Tibial nerve (tissue), 4 donors: Measurements from ENCODE around the gene OTUD7B. TPM values are rescaled to one million over a fixed set of nuclear protein-coding genes. Genes with fewer than 3 reads are reported as not detected.
A peak's percentile ranks its signal among the peaks of the same experiment; 100 is the strongest.

Source experiments
- DNase-seq, 2 donors: peaks; one replicate each; pipeline ENCODE4 v3.0.0-alpha.2; 2019; ENCODE audit warnings: low spot score in 2 of 2
- H3K27ac ChIP-seq, 4 donors: fragments of 200-600 bp; sonication (generic) in 3 of 4; one replicate each; pipeline ENCODE4 v1.5.1; 2017 to 2019; ENCODE audit warnings: mild to moderate bottlenecking in 1 of 4
- H3K27me3 ChIP-seq, 2 donors: fragments of 200-600 bp; sonication (generic) in 1 of 2; one replicate each; pipeline versions ENCODE4 v1.5.1 to v1.6.0; 2017 to 2019
- H3K36me3 ChIP-seq, 3 donors: fragments of 200-600 bp; sonication (generic); one replicate each; pipeline ENCODE4 v1.5.1; 2018 to 2019
- H3K4me1 ChIP-seq, 4 donors: fragments of 200-600 bp; sonication (generic) in 3 of 4; one replicate each; pipeline ENCODE4 v1.5.1; 2017 to 2019
- H3K4me3 ChIP-seq, 4 donors: fragments of 200-600 bp; sonication (generic) in 3 of 4; one replicate each; pipeline ENCODE4 v1.5.1; 2017 to 2019; ENCODE audit warnings: mild to moderate bottlenecking in 1 of 4, moderate library complexity in 1 of 4
- H3K9me3 ChIP-seq, 4 donors: fragments of 200-600 bp; sonication (generic) in 3 of 4; one replicate each; pipeline ENCODE4 v1.5.1; 2017 to 2019
- EP300 ChIP-seq, 2 donors: sonication (generic); formaldehyde crosslinking; IDR thresholded peaks; one replicate each; pipeline ENCODE4 v1.6.1; 2017; ENCODE audit warnings: antibody characterized with exemption in 2 of 2, mild to moderate bottlenecking in 1 of 2
- POLR2A ChIP-seq, 2 donors: fragments of 450-650 bp; IDR thresholded peaks; one replicate each; pipeline ENCODE4 v1.6.1; 2017; ENCODE audit warnings: antibody characterized with exemption in 2 of 2, mild to moderate bottlenecking in 2 of 2, moderate library complexity in 2 of 2
- WGBS, 2 donors: methylation state at CpG; one replicate each; pipeline ENCODE4 v1.1.5; 2018; 5-methylcytosine and 5-hydroxymethylcytosine counted together
- total RNA-seq, 4 donors: library from RNA; depleted of rRNA; stranded (reverse); fragments of >200 nt; gene quantifications; one replicate each; pipeline ENCODE4 v1.1.0, GENCODE V29; 2016
- TF ChIP-seq, protein P1 (sequence below), 5 experiments: fragments of 200-600 bp in 3 of 5; fragments of 450-650 bp in 2 of 5; sonication (generic) in 3 of 5; IDR thresholded peaks; one replicate each; pipeline ENCODE4 v1.5.1; 2016 to 2019; ENCODE audit warnings: antibody characterized with exemption in 5 of 5, mild to moderate bottlenecking in 3 of 5, moderate library complexity in 2 of 5

The OTUD7B gene
- total RNA-seq, 4 donors from 2014 or later: 54.3 to 84.6 (median 80.1) TPM

DNA sequence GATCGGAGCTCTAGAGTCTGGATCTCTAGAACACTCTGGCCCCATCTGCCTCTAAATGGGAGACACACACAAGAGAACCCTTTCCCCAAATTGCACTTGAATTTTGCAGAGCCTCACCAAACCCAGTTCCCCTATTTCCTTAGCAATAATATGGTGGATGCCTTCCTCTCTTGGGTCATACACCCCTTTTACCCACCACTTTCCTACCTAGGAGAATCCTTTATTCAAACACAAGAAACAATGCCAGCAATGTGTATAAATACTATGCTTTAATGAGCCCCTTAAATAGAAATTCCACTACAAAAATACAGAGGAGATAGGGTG, 82.2 kb downstream of the OTUD7B start:
- Histone ChIP-seq H3K9me3 (no peaks in the 10 kb centered on the region), H3K4me3 (peak overlapping the region; percentile 65 to 89 (median 78)), H3K27me3 (no peaks in the 10 kb centered on the region), H3K4me1 (peaks cover 0 to 35% (median 18%) of the 10 kb centered on the region in 4 donors), H3K27ac (peak overlapping the region; percentile 89 to 97 (median 94)), H3K36me3 (peaks cover 3 to 72% (median 22%) of the 10 kb centered on the region in 3 donors)
- WGBS, 2 donors: 0% methylated on average over 1 of the region's 1 CpG
- TF ChIP-seq, protein P1, sequence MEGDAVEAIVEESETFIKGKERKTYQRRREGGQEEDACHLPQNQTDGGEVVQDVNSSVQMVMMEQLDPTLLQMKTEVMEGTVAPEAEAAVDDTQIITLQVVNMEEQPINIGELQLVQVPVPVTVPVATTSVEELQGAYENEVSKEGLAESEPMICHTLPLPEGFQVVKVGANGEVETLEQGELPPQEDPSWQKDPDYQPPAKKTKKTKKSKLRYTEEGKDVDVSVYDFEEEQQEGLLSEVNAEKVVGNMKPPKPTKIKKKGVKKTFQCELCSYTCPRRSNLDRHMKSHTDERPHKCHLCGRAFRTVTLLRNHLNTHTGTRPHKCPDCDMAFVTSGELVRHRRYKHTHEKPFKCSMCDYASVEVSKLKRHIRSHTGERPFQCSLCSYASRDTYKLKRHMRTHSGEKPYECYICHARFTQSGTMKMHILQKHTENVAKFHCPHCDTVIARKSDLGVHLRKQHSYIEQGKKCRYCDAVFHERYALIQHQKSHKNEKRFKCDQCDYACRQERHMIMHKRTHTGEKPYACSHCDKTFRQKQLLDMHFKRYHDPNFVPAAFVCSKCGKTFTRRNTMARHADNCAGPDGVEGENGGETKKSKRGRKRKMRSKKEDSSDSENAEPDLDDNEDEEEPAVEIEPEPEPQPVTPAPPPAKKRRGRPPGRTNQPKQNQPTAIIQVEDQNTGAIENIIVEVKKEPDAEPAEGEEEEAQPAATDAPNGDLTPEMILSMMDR (IDR thresholded peaks at IDR 0.05): no peak
- TF ChIP-seq EP300 (IDR thresholded peaks at IDR 0.05): no peak
- TF ChIP-seq POLR2A (IDR thresholded peaks at IDR 0.05): no peak
- DNase-seq: no peak

DNA sequence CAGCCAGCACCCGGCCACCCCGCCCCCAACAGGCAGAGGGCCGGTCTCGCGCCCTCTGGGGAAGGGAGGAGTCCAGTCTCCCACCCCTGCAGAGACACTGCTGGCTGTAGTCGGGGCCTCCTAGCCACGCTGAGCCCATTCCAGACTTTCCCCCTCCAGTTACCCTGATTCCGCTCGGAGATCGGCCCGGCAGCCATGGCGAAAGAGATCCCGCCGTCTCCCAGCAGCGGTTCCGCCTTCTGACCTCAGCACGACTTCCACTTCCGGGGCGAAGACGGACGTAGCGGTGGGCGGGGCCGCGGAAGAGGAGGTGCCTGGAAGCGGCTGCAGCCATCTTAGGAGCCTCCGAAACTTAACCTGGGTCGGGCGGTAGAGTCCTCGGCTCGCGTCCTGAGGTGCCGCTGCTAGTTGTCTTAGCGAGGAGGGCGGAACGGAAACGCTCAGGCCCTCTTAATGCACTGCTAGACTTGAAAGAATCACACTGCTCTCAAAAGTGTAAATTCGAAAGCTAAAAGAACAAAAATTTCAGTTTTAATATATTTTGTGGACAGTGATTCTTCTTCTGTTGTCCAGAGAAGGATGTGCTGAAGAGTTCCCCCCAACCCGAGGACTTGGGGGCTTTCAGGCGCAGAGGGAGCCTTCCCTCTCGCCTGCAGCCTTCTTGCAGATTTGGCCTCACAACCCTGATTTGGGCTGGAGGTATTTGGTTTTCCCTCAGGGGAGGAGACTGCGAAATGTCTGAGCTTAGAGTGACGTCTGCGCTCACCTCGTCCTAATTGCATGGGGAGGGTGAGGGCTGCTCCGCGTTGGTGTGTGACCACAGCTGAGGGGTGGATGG, 82.7 kb downstream of the OTUD7B start, which contains the start of gene SF3B4:
TSS of gene SF3B4 (minus strand) at position 241 of the 838 bp plus-strand sequence. CDS start at position 197, 44 bp downstream.
- peak; percentile 88 to 94 for DNase-seq
- peaks cover 3 to 74% (median 24%) of the 10 kb centered on the region in 3 donors for H3K36me3 ChIP-seq
- WGBS, 2 donors: 1% methylated on average over 44 to 45 of the region's 47 CpGs

DNA sequence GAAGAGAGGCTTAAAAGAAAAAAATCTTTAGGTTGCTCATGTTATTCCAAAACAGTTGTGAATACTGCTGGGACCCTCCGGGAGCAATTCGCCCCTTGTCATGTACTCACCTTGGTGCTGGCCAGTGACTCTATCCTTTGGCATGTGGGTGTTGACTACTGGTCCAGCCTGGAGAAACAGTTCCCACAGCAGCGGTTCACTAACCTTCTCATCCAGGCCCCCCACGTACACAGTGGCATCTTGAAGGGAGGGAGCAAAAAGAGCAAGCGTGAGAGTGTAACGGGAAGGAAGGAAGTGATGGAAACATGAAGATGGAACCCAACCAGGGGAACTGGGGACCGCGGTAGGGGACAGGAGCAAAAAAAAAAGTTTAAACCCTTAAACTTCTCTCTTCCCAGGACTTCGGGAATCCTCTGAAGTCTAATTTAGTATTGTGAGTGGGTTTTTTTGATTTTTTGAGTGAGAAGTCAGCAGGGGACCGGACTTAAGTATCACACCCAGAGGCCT, 83.4 kb downstream of the OTUD7B start:
- Histone ChIP-seq H3K27me3 (no peaks in the 10 kb centered on the region), H3K36me3 (peaks cover 3 to 76% (median 24%) of the 10 kb centered on the region in 3 donors), H3K27ac (peak overlapping the region; percentile 89 to 97 (median 94)), H3K4me1 (peaks cover 0 to 35% (median 18%) of the 10 kb centered on the region in 4 donors), H3K9me3 (no peaks in the 10 kb centered on the region), H3K4me3 (peak overlapping the region; percentile 65 to 89 (median 78))
- no peak for DNase-seq
- 4% methylated on average over 9 to 10 of the region's 10 CpGs for WGBS, 2 donors
- TF ChIP-seq EP300 (IDR thresholded peaks at IDR 0.05) (no peak), POLR2A (IDR thresholded peaks at IDR 0.05) (no peak)
- TF ChIP-seq, protein P1 (IDR thresholded peaks at IDR 0.05): no peak

More for the DNA sequence above, 82.7 kb downstream of the OTUD7B start, which contains the start of gene SF3B4:
- Histone ChIP-seq H3K27ac (peak within 1 kb of the TSS; percentile 89 to 97 (median 94)), H3K9me3 (no peaks in the 10 kb centered on the region), H3K4me1 (peaks cover 0 to 35% (median 18%) of the 10 kb centered on the region in 4 donors), H3K27me3 (no peaks in the 10 kb centered on the region), H3K4me3 (peak within 1 kb of the TSS; percentile 65 to 89 (median 78))
- TF ChIP-seq POLR2A (IDR thresholded peaks at IDR 0.05) (peak; percentile 90 to 97), EP300 (IDR thresholded peaks at IDR 0.05) (peak; percentile 83 to 99)
- TF ChIP-seq, protein P1 (IDR thresholded peaks at IDR 0.05): peak in 2 of 5 experiments; percentile 38 to 47

DNA sequence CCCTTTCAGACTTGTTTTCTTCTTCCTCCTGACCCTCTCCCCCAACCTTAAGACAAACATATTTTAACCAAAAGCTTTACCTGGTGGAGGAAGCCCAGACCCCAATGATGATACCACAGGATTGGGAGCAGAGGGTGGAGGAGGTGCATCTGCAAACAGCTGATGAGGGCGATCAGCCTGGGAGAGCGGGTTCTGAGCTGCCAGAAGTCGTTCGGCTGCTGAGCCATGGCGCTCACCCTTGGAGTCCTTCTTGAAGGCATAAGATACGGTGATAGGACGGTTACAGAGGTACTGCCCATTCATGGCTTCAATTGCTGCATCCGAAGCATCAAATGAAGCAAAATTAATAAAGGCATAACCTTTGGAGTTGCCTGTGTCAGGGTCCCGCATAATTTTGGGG, 84.2 kb downstream of the OTUD7B start:
- Histone ChIP-seq H3K9me3 (no peaks in the 10 kb centered on the region), H3K4me3 (peak overlapping the region in 2 of 4 donors; percentile 85 to 89), H3K27ac (no peak overlapping the region), H3K27me3 (no peaks in the 10 kb centered on the region), H3K36me3 (peaks cover 3 to 76% (median 24%) of the 10 kb centered on the region in 3 donors), H3K4me1 (peaks cover 0 to 35% (median 18%) of the 10 kb centered on the region in 4 donors)
- DNase-seq: no peak
- no peak for TF ChIP-seq POLR2A (IDR thresholded peaks at IDR 0.05)
- TF ChIP-seq EP300 (IDR thresholded peaks at IDR 0.05): no peak
- TF ChIP-seq, protein P1 (IDR thresholded peaks at IDR 0.05): no peak
- 90 to 92% methylated on average over 9 of the region's 9 CpGs for WGBS, 2 donors

DNA sequence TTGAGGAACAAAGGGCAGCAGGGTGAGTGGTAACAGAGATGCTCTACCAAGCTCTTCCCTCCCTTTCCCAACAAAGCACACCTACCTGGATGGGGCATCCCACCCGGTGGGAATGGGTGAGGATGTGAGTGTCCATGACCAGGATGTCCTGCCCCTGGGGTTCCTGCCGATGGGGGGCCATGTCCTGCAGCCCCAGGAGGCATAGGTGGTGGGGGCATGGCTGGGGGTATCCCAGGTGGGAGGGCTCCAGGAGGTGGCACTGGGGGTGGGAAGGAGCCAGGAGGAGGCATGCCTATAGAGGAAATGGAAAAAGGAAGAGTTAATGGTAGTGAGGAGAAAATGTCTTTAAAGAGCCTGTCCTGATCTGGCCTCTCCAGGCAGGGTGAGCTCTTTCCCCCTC, 84.8 kb downstream of the OTUD7B start:
- Histone ChIP-seq H3K27ac (no peak overlapping the region), H3K4me3 (no peak overlapping the region), H3K9me3 (no peaks in the 10 kb centered on the region), H3K4me1 (peaks cover 0 to 35% (median 18%) of the 10 kb centered on the region in 4 donors), H3K27me3 (no peaks in the 10 kb centered on the region), H3K36me3 (peaks cover 3 to 76% (median 24%) of the 10 kb centered on the region in 3 donors)
- DNase-seq: no peak
- 82% methylated on average over 2 of the region's 2 CpGs for WGBS, 2 donors
- TF ChIP-seq EP300 (IDR thresholded peaks at IDR 0.05) (no peak), POLR2A (IDR thresholded peaks at IDR 0.05) (no peak)
- TF ChIP-seq, protein P1 (IDR thresholded peaks at IDR 0.05): no peak
